HepG2 (cell line): ENCODE data around the gene SYNPR. TPM values are rescaled to one million over a fixed set of nuclear protein-coding genes. Genes with fewer than 3 reads are reported as not detected.

Source experiments
- ATAC-seq: fragments of 200-7000 bp; cut with Tn5 transposase; 3 replicates; pipeline ENCODE4 v1.9.1; 2020; ENCODE audit warnings: mild to moderate bottlenecking, moderate library complexity
- BruUV-seq: library from RNA; stranded (reverse); fragments of 400-500 nt; replicated peaks from 2 replicates; lab custom pipeline; 2021; lab: Mats Ljungman, UMichigan
- CTCF ChIA-PET: fragments of 300-600 bp; formaldehyde crosslinking; extraction: SDS; loops from one replicate; lab custom pipeline; 2021; ENCODE audit warnings: low total read pairs, inconsistent platforms, low intra/inter-chr PET ratio; lab: Yijun Ruan, JAX
- POLR2A ChIA-PET: fragments of 350-600 bp; sonication (Branson Sonifier 250); formaldehyde crosslinking; loops from one replicate; lab custom pipeline; 2020; ENCODE audit warnings: antibody characterized with exemption, inconsistent platforms; lab: Yijun Ruan, JAX
- DNase-seq: peaks from one replicate; pipeline ENCODE4 v3.0.0-alpha.2; 2015; ENCODE audit warnings: low spot score
- FAIRE-seq: peaks from 3 replicates; lab custom pipeline; 2011; peaks lifted over from hg19 to GRCh38; lab: Jason Lieb, UNC
- H2AFZ ChIP-seq: one replicate; pipeline ENCODE4 v1.6.1; 2011; ENCODE audit warnings: low read length, inconsistent platforms
- H3K27ac ChIP-seq: fragments of 300-600 bp; 3 replicates; pipeline ENCODE4 v1.8.0; 2011; ENCODE audit warnings: mixed run types, mild to moderate bottlenecking, mixed read lengths, low read length, inconsistent platforms; ENCODE audit not compliant: insufficient read depth; ENCODE audit errors: extremely low read length
- H3K27me3 ChIP-seq, 2 experiments: fragments of 200-600 bp in 1 of 2; 2 replicates in 1 of 2; 3 replicates in 1 of 2; pipeline versions ENCODE4 v1.6.0 to v1.8.0; 2011; ENCODE audit warnings: low read length in 2 of 2, mild to moderate bottlenecking in 2 of 2, moderate library complexity in 2 of 2, inconsistent platforms in 1 of 2; ENCODE audit not compliant: insufficient read depth in 2 of 2, control insufficient read depth in 1 of 2
- H3K36me3 ChIP-seq, 2 experiments: fragments of 200-600 bp in 1 of 2; replicated peaks in 1 of 2; 2 replicates in 1 of 2; 3 replicates in 1 of 2; pipeline versions ENCODE4 v1.5.1 to v1.8.0; 2011; ENCODE audit warnings: low read length in 2 of 2, inconsistent platforms in 1 of 2; ENCODE audit not compliant: insufficient read depth in 2 of 2, control insufficient read depth in 1 of 2
- H3K4me1 ChIP-seq: 2 replicates; pipeline ENCODE4 v1.5.1; 2012; ENCODE audit warnings: low read length, inconsistent platforms; ENCODE audit not compliant: insufficient read depth
- H3K4me2 ChIP-seq: 2 replicates; pipeline ENCODE4 v1.6.0; 2011; ENCODE audit warnings: low read depth, low read length, inconsistent platforms
- H3K4me3 ChIP-seq, 3 experiments: fragments of 200-600 bp in 1 of 3; sonication (generic), shearing (Covaris generic) in 1 of 3; replicated peaks in 1 of 3; 2 replicates each; pipeline ENCODE4 v1.5.1; 2011 to 2016; ENCODE audit warnings: low read length in 3 of 3, inconsistent platforms in 2 of 3, low read depth in 2 of 3, mild to moderate bottlenecking in 2 of 3, control low read depth in 1 of 3, mixed read lengths in 1 of 3; ENCODE audit not compliant: insufficient read depth in 1 of 3
- H3K79me2 ChIP-seq: one replicate; pipeline ENCODE4 v1.6.1; 2011; ENCODE audit warnings: low read length, inconsistent platforms; ENCODE audit not compliant: insufficient read depth
- H3K9ac ChIP-seq: 2 replicates; pipeline ENCODE4 v1.6.0; 2011; ENCODE audit warnings: mild to moderate bottlenecking, low read depth, low read length, inconsistent platforms; ENCODE audit not compliant: insufficient read depth
- H3K9me3 ChIP-seq: 2 replicates; pipeline ENCODE4 v1.5.1; 2012; ENCODE audit warnings: mild to moderate bottlenecking, low read length
- H4K20me1 ChIP-seq: 2 replicates; pipeline ENCODE4 v1.6.0; 2011; ENCODE audit warnings: inconsistent platforms, mild to moderate bottlenecking, low read length, moderate library complexity; ENCODE audit not compliant: insufficient read depth
- ATF7-NPFF ChIP-seq: sonication (generic); formaldehyde crosslinking; IDR thresholded peaks from 2 replicates; pipeline ENCODE4 v1.8.1; 2023; ENCODE audit warnings: mild to moderate bottlenecking, low read depth, missing genetic modification reagents, moderate library complexity
- CERS6 ChIP-seq: sonication (generic); formaldehyde crosslinking; IDR thresholded peaks from 2 replicates; pipeline ENCODE4 v1.5.0; 2020; ENCODE audit warnings: missing genetic modification reagents
- CHCHD3 ChIP-seq: sonication (generic); formaldehyde crosslinking; IDR thresholded peaks from 2 replicates; pipeline ENCODE4 v1.8.0; 2022; ENCODE audit warnings: mild to moderate bottlenecking, missing genetic modification reagents, moderate library complexity
- HNF4A ChIP-seq: sonication (generic); formaldehyde crosslinking; IDR thresholded peaks from 2 replicates; pipeline ENCODE4 v1.4.0; 2020; ENCODE audit warnings: missing genetic modification reagents
- HOXA3 ChIP-seq: sonication (generic); formaldehyde crosslinking; IDR thresholded peaks from 2 replicates; pipeline ENCODE4 v1.5.0; 2020; ENCODE audit warnings: missing genetic modification reagents
- MYNN ChIP-seq: sonication (generic); formaldehyde crosslinking; IDR thresholded peaks from 2 replicates; pipeline ENCODE4 v1.4.0; 2020; ENCODE audit warnings: mild to moderate bottlenecking, low read depth, missing genetic modification reagents
- NFIB ChIP-seq: sonication (generic); formaldehyde crosslinking; IDR thresholded peaks from 2 replicates; pipeline ENCODE4 v1.9.0; 2021; ENCODE audit warnings: missing genetic modification reagents, mild to moderate bottlenecking, borderline replicate concordance
- PHF21A ChIP-seq: sonication (generic); formaldehyde crosslinking; IDR thresholded peaks from 2 replicates; pipeline ENCODE4 v1.5.0; 2020; ENCODE audit warnings: mild to moderate bottlenecking, missing genetic modification reagents
- RXRB ChIP-seq: IDR thresholded peaks from 2 replicates; pipeline ENCODE4 v1.6.1; 2016; ENCODE audit warnings: borderline replicate concordance, missing genetic modification reagents, missing compliant biosample characterization
- SNAPC5 ChIP-seq: sonication (generic); formaldehyde crosslinking; IDR thresholded peaks from 2 replicates; pipeline ENCODE4 v1.8.1; 2023; ENCODE audit warnings: mild to moderate bottlenecking, missing genetic modification reagents, borderline replicate concordance
- ZNF670 ChIP-seq: sonication (generic); formaldehyde crosslinking; IDR thresholded peaks from 2 replicates; pipeline ENCODE4 v1.8.0; 2022; ENCODE audit warnings: mild to moderate bottlenecking, missing genetic modification reagents, borderline replicate concordance
- ZSCAN5A ChIP-seq: sonication (generic); formaldehyde crosslinking; IDR thresholded peaks from 2 replicates; pipeline ENCODE4 v1.8.0; 2022; ENCODE audit warnings: mild to moderate bottlenecking, missing genetic modification reagents, borderline replicate concordance
- WGBS: methylation state at CpG from one replicate; pipeline ENCODE4 v1.1.6; 2017; ENCODE audit warnings: low lambda C conversion rate; 5-methylcytosine and 5-hydroxymethylcytosine counted together
- in situ Hi-C: cut with HindIII; loops from 2 replicates; pipeline ENCODE4 v1.10.0; 2017; ENCODE audit warnings: low pct_unique_long_range_greater_than_20kb; ENCODE audit not compliant: extremely low pct_ligation_motif_present
- intact Hi-C: fragments of 100-400 bp; cut with micrococcal nuclease; formaldehyde crosslinking; loops from one replicate; pipeline ENCODE4 v1.10.0; 2022; ENCODE audit not compliant: unreplicated experiment
- polyA plus RNA-seq, 8 experiments: library from polyadenylated mRNA; depleted of rRNA in 3 of 8; stranded (reverse) in 7 of 8; unstranded in 1 of 8; fragments of >200 nt; fragmentation: Illumina TruSeq in 4 of 8; extraction: Trizol in 4 of 8; gene quantifications; 2 replicates each; pipeline versions ENCODE4 v1.2.1 to v1.2.3, GENCODE V29; 2011 to 2016; ENCODE audit warnings: low read depth in 4 of 8, missing spikeins in 1 of 8, mixed read lengths in 1 of 8; ENCODE audit not compliant: insufficient read depth in 1 of 8
- total RNA-seq, 5 experiments: library from RNA; depleted of rRNA; stranded (reverse); fragments of >200 nt; fragmentation: Illumina TruSeq; extraction: Trizol; gene quantifications; 2 replicates each; pipeline ENCODE4 v1.2.3, GENCODE V29; 2016; ENCODE audit warnings: low read depth in 1 of 5

Gene SYNPR
- total and polyA plus RNA-seq, 2 of the 13 experiments (the other 11 are each of a cell fraction or from before 2014, with no cell fraction given): 0.04 TPM; not detected in 1

- TF ChIP-seq CERS6 (CRISPR knock-in tag) (no peak), CHCHD3 (CRISPR knock-in tag) (no peak), ATF7-NPFF (CRISPR knock-in tag) (no peak), MYNN (CRISPR knock-in tag) (no peak), HNF4A (CRISPR knock-in tag) (no peak)
- TF ChIP-seq, all 625 proteins: peak for 0
These were observed 109.5 kb downstream of the SYNPR start (continued) for GRCh38 chr3:63387568-63387967.

GRCh38 chr3:63390710-63391230 lies 112.7 kb downstream of the SYNPR start:
- Histone ChIP-seq H3K4me2 (no peak overlapping the region), H3K27ac (no peak overlapping the region), H3K4me3 (no peak overlapping the region), H3K9me3 (no peaks in the 10 kb centered on the region), H4K20me1 (no peaks in the 10 kb centered on the region)
- intact Hi-C loops (no loop called here), in situ Hi-C loops (no loop called here)
- no peak for FAIRE-seq
- CTCF ChIA-PET: no interaction called here
- no peak for TF ChIP-seq PHF21A (CRISPR knock-in tag)
- no peak for TF ChIP-seq SNAPC5 (CRISPR knock-in tag)
- TF ChIP-seq ZSCAN5A (CRISPR knock-in tag): no peak
- no peak for TF ChIP-seq RXRB
- no peak for TF ChIP-seq HOXA3 (CRISPR knock-in tag)
- TF ChIP-seq ZNF670 (CRISPR knock-in tag): no peak
- no peak for TF ChIP-seq NFIB (CRISPR knock-in tag)
- TF ChIP-seq, all 625 proteins: peak for 0
- Histone ChIP-seq H3K4me1 (no peaks in the 10 kb centered on the region), H2AFZ (no peak overlapping the region), H3K79me2 (no peaks in the 10 kb centered on the region), H3K9ac (no peak overlapping the region), H3K27me3 (no peaks in the 10 kb centered on the region; a peak in 1 of 5 replicates), H3K36me3 (no peaks in the 10 kb centered on the region)
- BruUV-seq: no TSS peak
- POLR2A ChIA-PET: no interaction called here
- DNase-seq (no peak), ATAC-seq (no peak)
- 25% methylated on average over 5 of the region's 5 CpGs for WGBS
